K562 treated with DMSO at 1 percent for 4 hours (cell line): ENCODE measurements around the gene SLC35F5. TPM values are rescaled to one million over a fixed set of nuclear protein-coding genes. Genes with fewer than 3 reads are reported as not detected.

Experiments
- total RNA-seq: library from RNA; unstranded; fragments of 300-600 nt; gene quantifications from 2 replicates; pipeline ENCODE4 v1.2.3, GENCODE V29; 2022; ENCODE audit not compliant: insufficient read depth

SLC35F5 gene
- total RNA-seq: 7.5 and 7.8 TPM in 2 replicates

GRCh38 chr2:113756355-113757137 lies at the start of gene SLC35F5:
TSS of gene SLC35F5 (minus strand) at chr2:113756642. CDS start at chr2:113756409, 233 bp downstream.

Other genes with a start within 250 kb of the SLC35F5 start
- gene RABL2A, start 129.4 kb downstream of the SLC35F5 start, total RNA-seq: 1.2 and 4.7 TPM in 2 replicates
- 167 and 179 TPM in 2 replicates for gene ACTR3, start 133.4 kb upstream of the SLC35F5 start, total RNA-seq